ENCODE data around the gene TRIM33. TPM values are rescaled to one million over a fixed set of nuclear protein-coding genes. Genes with fewer than 3 reads are reported as not detected.

The TRIM33 gene
- total and polyA plus RNA-seq, 2 of the 13 experiments (the other 11 are each of a cell fraction or from before 2014, with no cell fraction given) = 35.5 to 42.2 TPM

DNA sequence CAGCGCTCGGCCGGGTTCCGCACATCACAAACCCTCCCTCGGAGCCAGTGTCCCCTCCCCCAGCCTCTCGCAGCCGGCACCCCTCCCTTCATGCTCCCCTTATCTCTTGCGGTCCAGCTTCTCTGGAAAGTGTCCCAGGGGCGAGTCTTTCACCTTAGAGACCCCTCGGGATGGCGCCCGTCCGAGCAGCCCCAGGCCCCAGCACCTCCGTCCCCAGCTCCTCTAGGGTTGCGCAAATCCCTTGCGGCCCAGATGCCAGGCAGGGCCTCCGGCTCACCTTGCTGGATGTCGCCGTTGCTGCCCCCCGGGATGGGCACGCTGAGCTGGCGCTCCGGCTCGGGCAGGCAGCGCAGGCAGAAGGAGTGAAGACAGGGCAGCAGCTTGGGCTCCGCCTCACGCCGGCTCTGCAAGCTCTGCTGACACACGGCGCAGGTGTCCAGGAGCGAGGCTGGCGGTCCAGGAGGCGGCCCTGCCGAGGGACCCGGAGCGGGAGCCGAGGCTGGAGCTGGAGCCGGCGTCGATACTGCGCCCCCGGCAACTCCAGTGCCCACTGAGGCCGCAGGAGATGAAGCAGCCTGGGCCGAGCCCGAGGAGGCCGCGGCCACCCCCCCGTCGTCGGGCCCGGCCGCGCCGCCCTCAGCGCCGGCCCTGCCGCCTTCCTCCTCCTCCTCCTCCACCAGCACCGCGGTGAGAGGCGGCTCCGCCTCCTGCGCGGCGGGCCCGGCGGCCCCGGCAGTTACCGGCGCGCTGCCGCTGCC lies 550 bp downstream of the TRIM33 start:
- ChIA-PET CTCF (ENCODE audit: low intra/inter-chr PET ratio, low total read pairs) (no interaction called here), POLR2A (interaction anchor here (0.8 to 2.3 kb wide), 6 partner anchors 9 to 206 kb away, joined by 3 to 8 read pairs (median 3); partner anchors contain the start of gene NRAS)
- H4K20me1 ChIP-seq (ENCODE audit: insufficient read depth, low read length) = peaks cover 30% of the 10 kb centered on the region
- H3K4me3 ChIP-seq (replicated peaks in 1 of 3; ENCODE audit: insufficient read depth in 1 of 3, low read depth in 2 of 3, low read length in 3 of 3) = peak overlapping the region; percentile 84 to 95 (median 93)
- intact Hi-C loops (cut with micrococcal nuclease; ENCODE audit: unreplicated experiment) = loop anchor here (1.0 kb wide), 1 partner anchor 43 kb away; no protein-coding TSS in a partner anchor
- DNase-seq (ENCODE audit: low spot score) (no peak), ATAC-seq (peak; percentile 58), FAIRE-seq (no peak)
- H3K27ac ChIP-seq (ENCODE audit: extremely low read length, insufficient read depth, low read length) = peak overlapping the region; percentile 86
- H3K4me2 ChIP-seq (ENCODE audit: low read depth, low read length) = peak overlapping the region; percentile 77
- H3K9ac ChIP-seq (ENCODE audit: insufficient read depth, low read depth, low read length) = peak overlapping the region; percentile 91
- peaks cover 53% of the 10 kb centered on the region for H3K4me1 ChIP-seq (ENCODE audit: insufficient read depth, low read length)
- H3K36me3 ChIP-seq (replicated peaks in 1 of 2; ENCODE audit: control insufficient read depth in 1 of 2, insufficient read depth in 2 of 2, low read length in 2 of 2) = peaks cover 2 to 12% of the 10 kb centered on the region in 2 experiments; a peak in 3 of 5 replicates
- H2AFZ ChIP-seq (ENCODE audit: low read length) = no peak overlapping the region
- no peaks in the 10 kb centered on the region for H3K27me3 ChIP-seq (ENCODE audit: control insufficient read depth in 1 of 2, insufficient read depth in 2 of 2, low read length in 2 of 2)
- in situ Hi-C loops (cut with HindIII; ENCODE audit: extremely low pct_ligation_motif_present, low pct_unique_long_range_greater_than_20kb) = no loop called here
- peaks cover 60% of the 10 kb centered on the region for H3K79me2 ChIP-seq (ENCODE audit: insufficient read depth, low read length)
- BruUV-seq (replicated peaks) = no TSS peak
- under 1% methylated on average over 15 of the region's 71 CpGs for WGBS (ENCODE audit: low lambda C conversion rate)
- no peaks in the 10 kb centered on the region for H3K9me3 ChIP-seq (ENCODE audit: low read length)
- TF ChIP-seq ATF1 (CRISPR knock-in tag; IDR thresholded peaks at IDR 0.05) = no peak
- TF ChIP-seq ZNF138 (CRISPR knock-in tag; IDR thresholded peaks at IDR 0.05; ENCODE audit: low read depth) = 0 out of 2 replicates have a peak, but pooled peaks have one; percentile 36
- peak; percentile 55; the same call in 1 of the 2 replicates for TF ChIP-seq NFKB2 (CRISPR knock-in tag; IDR thresholded peaks at IDR 0.05; ENCODE audit: borderline replicate concordance)
- TF ChIP-seq ZNF451 (CRISPR knock-in tag; IDR thresholded peaks at IDR 0.05) = 0 out of 2 replicates have a peak, but pooled peaks have one; percentile 49
- TF ChIP-seq THAP11 (CRISPR knock-in tag; IDR thresholded peaks at IDR 0.05) = no peak
- TF ChIP-seq ZNF672 (CRISPR knock-in tag; IDR thresholded peaks at IDR 0.05) = peak; percentile 77; the same call in 1 of the 2 replicates
- 0 out of 2 replicates have a peak, but pooled peaks have one; percentile 23 for TF ChIP-seq ZNF276 (CRISPR knock-in tag; IDR thresholded peaks at IDR 0.05; ENCODE audit: low read depth)
- no peak for TF ChIP-seq ZNF709 (CRISPR knock-in tag; IDR thresholded peaks at IDR 0.05)
- TF ChIP-seq, protein P1, sequence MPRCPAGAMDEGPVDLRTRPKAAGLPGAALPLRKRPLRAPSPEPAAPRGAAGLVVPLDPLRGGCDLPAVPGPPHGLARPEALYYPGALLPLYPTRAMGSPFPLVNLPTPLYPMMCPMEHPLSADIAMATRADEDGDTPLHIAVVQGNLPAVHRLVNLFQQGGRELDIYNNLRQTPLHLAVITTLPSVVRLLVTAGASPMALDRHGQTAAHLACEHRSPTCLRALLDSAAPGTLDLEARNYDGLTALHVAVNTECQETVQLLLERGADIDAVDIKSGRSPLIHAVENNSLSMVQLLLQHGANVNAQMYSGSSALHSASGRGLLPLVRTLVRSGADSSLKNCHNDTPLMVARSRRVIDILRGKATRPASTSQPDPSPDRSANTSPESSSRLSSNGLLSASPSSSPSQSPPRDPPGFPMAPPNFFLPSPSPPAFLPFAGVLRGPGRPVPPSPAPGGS (CRISPR knock-in tag; IDR thresholded peaks at IDR 0.05) = no peak; the same call in 1 of the 2 replicates
- TF ChIP-seq ELF4 (CRISPR knock-in tag; IDR thresholded peaks at IDR 0.05; ENCODE audit: borderline replicate concordance) = no peak
- TF ChIP-seq SIN3A (IDR thresholded peaks at IDR 0.05; ENCODE audit: borderline replicate concordance, low read depth, low read length) = peak; percentile 64; the same call in 1 of the 2 replicates
- peak; percentile 72; the same call in 1 of the 2 replicates for TF ChIP-seq ZBTB38 (CRISPR knock-in tag; IDR thresholded peaks at IDR 0.05)
- peak; percentile 11 for TF ChIP-seq KDM5B (CRISPR knock-in tag; IDR thresholded peaks at IDR 0.05; ENCODE audit: borderline replicate concordance)
- TF ChIP-seq ZNF501 (CRISPR knock-in tag; IDR thresholded peaks at IDR 0.05) = peak; percentile 76; the same call in 1 of the 2 replicates
- TF ChIP-seq ARNT (IDR thresholded peaks at IDR 0.05) = no peak
- 0 out of 3 replicates have a peak, but pooled peaks have one; percentile 2 for TF ChIP-seq MXI1 (IDR thresholded peaks at IDR 0.05; ENCODE audit: borderline replicate concordance, low read depth, low read length)
- 0 out of 2 replicates have a peak, but pooled peaks have one; percentile 60 for TF ChIP-seq ZNF782 (CRISPR knock-in tag; IDR thresholded peaks at IDR 0.05; ENCODE audit: borderline replicate concordance)
- 0 out of 2 replicates have a peak, but pooled peaks have one; percentile 24 for TF ChIP-seq ZSCAN21 (CRISPR knock-in tag; IDR thresholded peaks at IDR 0.05; ENCODE audit: borderline replicate concordance)
- peak; percentile 58; the same call in 1 of the 2 replicates for TF ChIP-seq ZNF547 (CRISPR knock-in tag; IDR thresholded peaks at IDR 0.05)
